Measurements from ENCODE around the gene PABPN1L. TPM values are rescaled to one million over a fixed set of nuclear protein-coding genes. Genes with fewer than 3 reads are reported as not detected.

The PABPN1L gene
- total RNA-seq, 1 donor from 2014 or later, result not detected

DNA sequence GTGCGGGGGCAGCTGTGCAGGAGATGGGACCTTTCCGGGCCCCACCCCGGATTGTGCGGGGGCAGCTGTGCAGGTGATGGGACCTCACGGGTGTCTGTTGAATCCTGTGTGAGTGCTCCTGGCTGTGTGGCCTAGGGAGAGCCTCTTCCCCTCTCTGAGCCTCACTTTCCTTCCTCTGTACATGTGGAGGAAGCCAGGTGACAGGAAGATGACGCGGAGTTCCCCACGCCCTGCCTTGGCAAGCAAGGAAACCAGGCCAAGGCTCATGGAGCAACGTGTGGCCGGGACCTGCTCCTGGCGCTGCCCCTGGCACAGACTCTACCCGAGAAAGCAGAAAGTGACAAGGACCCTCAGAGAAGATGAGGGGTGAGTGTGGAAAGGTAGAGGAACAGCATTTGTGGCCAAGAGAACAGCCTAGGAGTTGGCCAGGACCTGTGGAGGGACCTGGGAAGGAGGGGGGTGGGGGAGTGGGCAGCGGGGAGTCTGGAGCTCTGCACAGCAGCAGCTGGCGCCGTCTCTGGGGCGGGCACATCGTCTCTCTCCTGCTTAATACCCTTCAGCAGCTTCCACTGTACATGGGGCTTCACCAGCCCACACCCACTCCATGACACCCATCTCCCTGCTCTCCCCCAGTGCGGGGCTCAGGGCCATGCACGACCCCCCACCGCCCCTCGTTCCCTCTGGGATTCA lies 38.4 kb upstream of the PABPN1L start:
- DNase-seq (ENCODE audit: low read depth, low spot score), result no peak
- no peaks in the 10 kb centered on the region for H3K4me1 Mint-ChIP-seq
- no peak for TF ChIP-seq CTCF (conservative IDR thresholded peaks at IDR 0.05)
- no peaks in the 10 kb centered on the region for H3K36me3 Mint-ChIP-seq (ENCODE audit: low read depth)
- H3K9me3 Mint-ChIP-seq, result no peaks in the 10 kb centered on the region
- no peaks in the 10 kb centered on the region for H3K27me3 Mint-ChIP-seq (ENCODE audit: low read depth)
- no peak overlapping the region for H3K4me3 Mint-ChIP-seq
- no peak overlapping the region for H3K27ac Mint-ChIP-seq (ENCODE audit: unreplicated experiment)

DNA sequence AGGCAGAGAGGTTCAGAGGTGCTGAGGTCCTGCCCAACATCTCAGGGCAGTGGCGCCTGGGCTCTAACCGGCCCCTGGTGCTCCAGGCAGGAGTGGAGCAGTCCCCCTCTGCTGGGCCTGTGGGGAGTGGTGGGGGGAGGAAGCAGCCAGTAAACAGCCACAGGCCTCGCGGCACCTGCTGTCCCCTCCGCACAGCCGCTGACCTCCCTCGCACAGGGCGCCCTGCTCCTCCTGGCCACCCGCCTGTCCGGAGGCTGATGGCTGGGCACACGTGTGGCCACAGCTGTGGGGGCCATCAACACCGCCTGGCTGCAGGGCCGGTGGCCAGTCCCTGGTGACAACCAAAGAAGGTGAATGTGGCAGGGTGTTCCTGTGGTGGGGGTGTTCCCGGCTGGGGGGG lies 36.8 kb upstream of the PABPN1L start:
- Mint-ChIP-seq H3K36me3 (ENCODE audit: low read depth) (no peaks in the 10 kb centered on the region), H3K4me1 (no peaks in the 10 kb centered on the region), H3K9me3 (no peaks in the 10 kb centered on the region), H3K27me3 (ENCODE audit: low read depth) (no peaks in the 10 kb centered on the region), H3K4me3 (no peak overlapping the region), H3K27ac (ENCODE audit: unreplicated experiment) (no peak overlapping the region)
- TF ChIP-seq CTCF (conservative IDR thresholded peaks at IDR 0.05), result no peak
- DNase-seq (ENCODE audit: low read depth, low spot score), result no peak

DNA sequence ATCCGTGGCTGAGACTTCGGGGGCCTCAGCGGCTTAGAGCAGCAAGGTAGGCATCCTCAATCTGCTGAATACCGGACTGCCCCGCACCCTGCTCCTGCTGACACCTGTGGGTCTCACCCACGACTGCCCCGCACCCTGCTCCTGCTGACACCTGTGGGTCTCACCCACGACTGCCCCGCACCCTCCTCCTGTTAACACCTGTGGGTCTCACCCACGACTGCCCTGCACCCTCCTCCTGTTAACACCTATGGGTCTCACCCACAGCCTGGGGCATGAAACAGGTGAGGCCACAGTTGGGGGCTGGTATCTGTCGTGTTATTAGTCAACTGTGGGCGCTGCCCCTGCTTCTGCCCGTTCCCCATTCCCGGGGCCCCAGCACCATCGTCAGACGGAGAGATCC lies 36.3 kb upstream of the PABPN1L start:
- no peaks in the 10 kb centered on the region for H3K9me3 Mint-ChIP-seq
- no peak overlapping the region for H3K27ac Mint-ChIP-seq (ENCODE audit: unreplicated experiment)
- no peak for DNase-seq (ENCODE audit: low read depth, low spot score)
- no peaks in the 10 kb centered on the region for H3K4me1 Mint-ChIP-seq
- TF ChIP-seq CTCF (conservative IDR thresholded peaks at IDR 0.05), result no peak
- no peaks in the 10 kb centered on the region for H3K27me3 Mint-ChIP-seq (ENCODE audit: low read depth)
- no peaks in the 10 kb centered on the region for H3K36me3 Mint-ChIP-seq (ENCODE audit: low read depth)
- no peak overlapping the region for H3K4me3 Mint-ChIP-seq

GRCh38 chr16:88901718-88902337 lies 35.4 kb upstream of the PABPN1L start:
- no peaks in the 10 kb centered on the region for H3K4me1 Mint-ChIP-seq
- no peak for DNase-seq (ENCODE audit: low read depth, low spot score)
- H3K27ac Mint-ChIP-seq (ENCODE audit: unreplicated experiment), result no peak overlapping the region
- H3K9me3 Mint-ChIP-seq, result no peaks in the 10 kb centered on the region
- no peaks in the 10 kb centered on the region for H3K27me3 Mint-ChIP-seq (ENCODE audit: low read depth)
- no peaks in the 10 kb centered on the region for H3K36me3 Mint-ChIP-seq (ENCODE audit: low read depth)
- no peak for TF ChIP-seq CTCF (conservative IDR thresholded peaks at IDR 0.05)
- no peak overlapping the region for H3K4me3 Mint-ChIP-seq

GRCh38 chr16:88900662-88901052 lies 34.2 kb upstream of the PABPN1L start:
- Mint-ChIP-seq H3K27ac (ENCODE audit: unreplicated experiment) (no peak overlapping the region), H3K36me3 (ENCODE audit: low read depth) (no peaks in the 10 kb centered on the region), H3K4me1 (no peaks in the 10 kb centered on the region), H3K4me3 (no peak overlapping the region), H3K27me3 (ENCODE audit: low read depth) (no peaks in the 10 kb centered on the region), H3K9me3 (no peaks in the 10 kb centered on the region)
- DNase-seq (ENCODE audit: low read depth, low spot score), result no peak
- TF ChIP-seq CTCF (conservative IDR thresholded peaks at IDR 0.05), result no peak
